ENCODE measurements around the gene RALGAPB. TPM values are rescaled to one million over a fixed set of nuclear protein-coding genes. Genes with fewer than 3 reads are reported as not detected.

The RALGAPB gene
- total and polyA plus RNA-seq, 2 of the 13 experiments (the other 11 are each of a cell fraction or from before 2014, with no cell fraction given), result 17.6 to 30.6 TPM

DNA sequence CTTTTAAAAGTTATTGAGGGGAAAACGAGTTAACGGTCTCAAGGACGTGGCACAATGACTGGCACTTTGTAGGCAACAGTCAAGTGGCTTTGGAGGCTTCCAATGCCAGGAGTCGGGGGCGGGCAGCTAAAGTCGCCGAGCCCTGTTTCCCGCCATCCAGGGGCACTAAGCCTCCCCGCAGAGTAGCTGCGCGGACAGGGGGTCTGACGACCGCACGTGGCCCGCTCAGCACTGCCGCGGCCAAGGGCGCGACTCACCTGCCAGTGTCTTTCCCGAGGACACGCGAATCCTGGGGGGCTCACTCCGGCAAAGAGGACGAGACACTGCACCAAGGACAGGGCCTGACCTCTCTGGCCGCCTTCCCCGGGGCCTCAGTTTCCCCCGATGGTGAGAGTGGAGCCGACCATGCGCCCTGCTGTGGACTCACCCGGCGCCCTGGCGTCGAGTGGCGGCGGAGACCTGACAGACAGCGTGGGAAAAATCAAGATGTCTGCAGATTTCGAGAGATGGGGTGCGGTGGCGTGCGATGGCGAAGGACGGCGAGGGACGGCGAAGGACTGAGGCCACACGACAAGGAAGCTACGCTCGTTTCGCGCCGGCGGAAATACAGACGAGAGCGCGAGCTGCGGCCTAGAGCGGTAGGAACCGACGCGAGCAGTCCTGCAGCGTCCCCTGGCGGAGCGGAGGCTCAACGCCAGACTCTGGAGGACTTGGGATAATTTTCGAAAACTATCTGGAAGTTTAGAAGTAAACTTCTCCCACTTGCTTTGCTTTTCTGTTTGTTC is 37.7 kb upstream of the RALGAPB start, which contains the start of gene SNHG17 (continued):
- TF ChIP-seq ZNF704 (CRISPR knock-in tag; IDR thresholded peaks at IDR 0.05; ENCODE audit: borderline replicate concordance) (peak; percentile 99), GPN1 (CRISPR knock-in tag; IDR thresholded peaks at IDR 0.05; ENCODE audit: borderline replicate concordance) (peak; percentile 96), ZFYVE20 (CRISPR knock-in tag; IDR thresholded peaks at IDR 0.05; ENCODE audit: borderline replicate concordance, low read depth) (peak; percentile 87), ZNF629 (CRISPR knock-in tag; conservative IDR thresholded peaks at IDR 0.05) (peak; percentile 81), RXRB (CRISPR knock-in tag; IDR thresholded peaks at IDR 0.05; ENCODE audit: borderline replicate concordance) (peak; percentile 95), MEIS2 (CRISPR knock-in tag; IDR thresholded peaks at IDR 0.05) (peak; percentile 98), MXI1 (IDR thresholded peaks at IDR 0.05; ENCODE audit: borderline replicate concordance, low read depth, low read length) (peak; percentile 99), ZNF431 (CRISPR knock-in tag; IDR thresholded peaks at IDR 0.05; ENCODE audit: borderline replicate concordance, low read depth) (peak; percentile 99), ZNF225 (CRISPR knock-in tag; IDR thresholded peaks at IDR 0.05) (peak; percentile 99), JUNB (CRISPR knock-in tag; IDR thresholded peaks at IDR 0.05; ENCODE audit: borderline replicate concordance) (peak; percentile 93), SMARCC2 (IDR thresholded peaks at IDR 0.05) (no peak), ZNF251 (CRISPR knock-in tag; IDR thresholded peaks at IDR 0.05) (peak; percentile 97; the same call in 1 of the 2 replicates), ZNF720 (CRISPR knock-in tag; IDR thresholded peaks at IDR 0.05) (peak; percentile 97), ZNF280B (CRISPR knock-in tag; IDR thresholded peaks at IDR 0.05; ENCODE audit: borderline replicate concordance) (peak; percentile 100), TRIM24 (CRISPR knock-in tag; IDR thresholded peaks at IDR 0.05) (no peak)
- TF ChIP-seq, protein P1, sequence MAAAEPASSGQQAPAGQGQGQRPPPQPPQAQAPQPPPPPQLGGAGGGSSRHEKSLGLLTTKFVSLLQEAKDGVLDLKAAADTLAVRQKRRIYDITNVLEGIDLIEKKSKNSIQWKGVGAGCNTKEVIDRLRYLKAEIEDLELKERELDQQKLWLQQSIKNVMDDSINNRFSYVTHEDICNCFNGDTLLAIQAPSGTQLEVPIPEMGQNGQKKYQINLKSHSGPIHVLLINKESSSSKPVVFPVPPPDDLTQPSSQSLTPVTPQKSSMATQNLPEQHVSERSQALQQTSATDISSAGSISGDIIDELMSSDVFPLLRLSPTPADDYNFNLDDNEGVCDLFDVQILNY (CRISPR knock-in tag; conservative IDR thresholded peaks at IDR 0.05), result peak; percentile 99
- TF ChIP-seq, protein P2, sequence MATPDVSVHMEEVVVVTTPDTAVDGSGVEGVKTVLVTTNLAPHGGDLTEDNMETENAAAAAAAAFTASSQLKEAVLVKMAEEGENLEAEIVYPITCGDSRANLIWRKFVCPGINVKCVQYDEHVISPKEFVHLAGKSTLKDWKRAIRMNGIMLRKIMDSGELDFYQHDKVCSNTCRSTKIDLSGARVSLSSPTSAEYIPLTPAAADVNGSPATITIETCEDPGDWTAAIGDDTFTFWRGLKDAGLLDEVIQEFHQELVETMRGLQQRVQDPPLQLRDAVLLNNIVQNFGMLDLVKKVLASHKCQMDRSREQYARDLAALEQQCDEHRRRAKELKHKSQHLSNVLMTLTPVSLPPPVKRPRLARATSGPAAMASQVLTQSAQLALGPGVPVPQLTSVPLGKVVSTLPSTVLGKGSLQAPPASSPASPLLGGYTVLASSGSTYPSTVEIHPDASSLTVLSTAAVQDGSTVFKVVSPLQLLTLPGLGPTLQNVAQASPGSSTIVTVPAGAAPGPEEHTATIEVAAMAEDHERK (CRISPR knock-in tag; IDR thresholded peaks at IDR 0.05; ENCODE audit: low read depth), result peak; percentile 93
- TF ChIP-seq, protein P3, sequence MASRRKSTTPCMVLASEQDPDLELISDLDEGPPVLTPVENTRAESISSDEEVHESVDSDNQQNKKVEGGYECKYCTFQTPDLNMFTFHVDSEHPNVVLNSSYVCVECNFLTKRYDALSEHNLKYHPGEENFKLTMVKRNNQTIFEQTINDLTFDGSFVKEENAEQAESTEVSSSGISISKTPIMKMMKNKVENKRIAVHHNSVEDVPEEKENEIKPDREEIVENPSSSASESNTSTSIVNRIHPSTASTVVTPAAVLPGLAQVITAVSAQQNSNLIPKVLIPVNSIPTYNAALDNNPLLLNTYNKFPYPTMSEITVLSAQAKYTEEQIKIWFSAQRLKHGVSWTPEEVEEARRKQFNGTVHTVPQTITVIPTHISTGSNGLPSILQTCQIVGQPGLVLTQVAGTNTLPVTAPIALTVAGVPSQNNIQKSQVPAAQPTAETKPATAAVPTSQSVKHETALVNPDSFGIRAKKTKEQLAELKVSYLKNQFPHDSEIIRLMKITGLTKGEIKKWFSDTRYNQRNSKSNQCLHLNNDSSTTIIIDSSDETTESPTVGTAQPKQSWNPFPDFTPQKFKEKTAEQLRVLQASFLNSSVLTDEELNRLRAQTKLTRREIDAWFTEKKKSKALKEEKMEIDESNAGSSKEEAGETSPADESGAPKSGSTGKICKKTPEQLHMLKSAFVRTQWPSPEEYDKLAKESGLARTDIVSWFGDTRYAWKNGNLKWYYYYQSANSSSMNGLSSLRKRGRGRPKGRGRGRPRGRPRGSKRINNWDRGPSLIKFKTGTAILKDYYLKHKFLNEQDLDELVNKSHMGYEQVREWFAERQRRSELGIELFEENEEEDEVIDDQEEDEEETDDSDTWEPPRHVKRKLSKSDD (CRISPR knock-in tag; IDR thresholded peaks at IDR 0.05; ENCODE audit: low read depth), result peak; percentile 98
- TF ChIP-seq, protein P4, sequence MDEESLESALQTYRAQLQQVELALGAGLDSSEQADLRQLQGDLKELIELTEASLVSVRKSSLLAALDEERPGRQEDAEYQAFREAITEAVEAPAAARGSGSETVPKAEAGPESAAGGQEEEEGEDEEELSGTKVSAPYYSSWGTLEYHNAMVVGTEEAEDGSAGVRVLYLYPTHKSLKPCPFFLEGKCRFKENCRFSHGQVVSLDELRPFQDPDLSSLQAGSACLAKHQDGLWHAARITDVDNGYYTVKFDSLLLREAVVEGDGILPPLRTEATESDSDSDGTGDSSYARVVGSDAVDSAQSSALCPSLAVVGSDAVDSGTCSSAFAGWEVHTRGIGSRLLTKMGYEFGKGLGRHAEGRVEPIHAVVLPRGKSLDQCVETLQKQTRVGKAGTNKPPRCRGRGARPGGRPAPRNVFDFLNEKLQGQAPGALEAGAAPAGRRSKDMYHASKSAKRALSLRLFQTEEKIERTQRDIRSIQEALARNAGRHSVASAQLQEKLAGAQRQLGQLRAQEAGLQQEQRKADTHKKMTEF (CRISPR knock-in tag; IDR thresholded peaks at IDR 0.05), result peak; percentile 100
